ENCODE results near the gene LRMDA.

LRMDA gene

DNA sequence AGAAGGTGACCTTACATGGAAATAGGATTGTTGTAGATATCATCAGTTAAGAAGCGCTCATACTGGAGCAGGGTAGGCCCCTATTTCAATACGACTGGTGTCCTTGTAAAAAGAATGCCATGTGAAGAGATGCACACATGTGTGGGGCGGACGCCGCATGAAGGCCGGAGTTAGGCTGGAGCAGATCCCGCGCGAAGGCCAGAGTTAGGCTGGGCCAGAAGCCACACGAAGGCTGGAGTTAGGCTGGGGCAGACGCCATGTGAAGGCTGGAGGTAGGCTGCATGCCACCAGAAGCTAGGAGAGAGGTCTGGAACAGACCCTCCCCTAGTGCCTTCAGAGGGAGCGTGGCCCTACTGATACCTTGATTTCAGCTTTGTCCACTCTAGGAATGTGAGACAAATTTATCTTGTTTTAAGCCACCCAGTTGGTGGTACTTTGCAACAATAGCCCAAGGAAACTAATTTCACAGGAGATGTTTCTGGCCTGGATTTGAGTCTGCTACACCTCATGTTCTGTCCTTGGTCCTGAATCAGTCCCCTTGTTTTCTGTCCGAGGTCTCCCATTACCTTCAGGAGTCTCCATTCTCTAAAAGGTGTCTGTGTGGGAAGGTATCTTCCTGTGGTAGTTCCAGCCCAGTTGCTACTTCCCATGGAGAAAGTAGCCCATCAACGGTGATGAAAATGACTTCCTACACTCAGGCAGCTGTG, 585.8 kb downstream of the LRMDA start:
- TF ChIP-seq, protein P1, sequence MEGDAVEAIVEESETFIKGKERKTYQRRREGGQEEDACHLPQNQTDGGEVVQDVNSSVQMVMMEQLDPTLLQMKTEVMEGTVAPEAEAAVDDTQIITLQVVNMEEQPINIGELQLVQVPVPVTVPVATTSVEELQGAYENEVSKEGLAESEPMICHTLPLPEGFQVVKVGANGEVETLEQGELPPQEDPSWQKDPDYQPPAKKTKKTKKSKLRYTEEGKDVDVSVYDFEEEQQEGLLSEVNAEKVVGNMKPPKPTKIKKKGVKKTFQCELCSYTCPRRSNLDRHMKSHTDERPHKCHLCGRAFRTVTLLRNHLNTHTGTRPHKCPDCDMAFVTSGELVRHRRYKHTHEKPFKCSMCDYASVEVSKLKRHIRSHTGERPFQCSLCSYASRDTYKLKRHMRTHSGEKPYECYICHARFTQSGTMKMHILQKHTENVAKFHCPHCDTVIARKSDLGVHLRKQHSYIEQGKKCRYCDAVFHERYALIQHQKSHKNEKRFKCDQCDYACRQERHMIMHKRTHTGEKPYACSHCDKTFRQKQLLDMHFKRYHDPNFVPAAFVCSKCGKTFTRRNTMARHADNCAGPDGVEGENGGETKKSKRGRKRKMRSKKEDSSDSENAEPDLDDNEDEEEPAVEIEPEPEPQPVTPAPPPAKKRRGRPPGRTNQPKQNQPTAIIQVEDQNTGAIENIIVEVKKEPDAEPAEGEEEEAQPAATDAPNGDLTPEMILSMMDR (IDR thresholded peaks at IDR 0.05; ENCODE audit: insufficient read depth, low read depth, low read length, missing control alignments) = no peak
- H3K4me3 ChIP-seq (ENCODE audit: low read depth, low read length) = no peak overlapping the region
- no peak for DNase-seq (ENCODE audit: low read depth)

GRCh38 chr10:76017733-76018433, 586.5 kb downstream of the LRMDA start:
- no peak for DNase-seq (ENCODE audit: low read depth)

DNA sequence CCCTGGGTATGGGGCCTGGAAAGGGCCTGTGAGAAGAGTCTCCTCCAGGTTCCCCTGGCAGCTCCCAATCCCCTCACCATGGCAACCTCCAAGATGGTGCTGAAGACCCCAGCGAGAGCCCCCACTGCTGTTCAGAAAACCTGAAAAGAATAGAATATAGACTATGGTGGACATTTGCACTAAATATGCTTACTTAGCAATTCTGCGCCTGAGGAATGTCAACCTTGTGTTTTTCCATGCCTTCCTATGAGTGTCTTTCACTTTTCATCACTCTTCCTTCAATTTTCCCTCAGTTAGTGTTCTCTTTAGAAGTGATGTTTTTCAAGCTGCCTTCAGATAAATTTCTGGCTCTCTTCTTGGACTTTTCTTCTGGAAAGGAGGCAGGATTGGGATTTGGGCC, 589.2 kb downstream of the LRMDA start:
- H3K4me3 ChIP-seq (ENCODE audit: low read depth, low read length) = no peak overlapping the region
- DNase-seq (ENCODE audit: low read depth) = no peak
- TF ChIP-seq, protein P1 (IDR thresholded peaks at IDR 0.05; ENCODE audit: insufficient read depth, low read depth, low read length, missing control alignments) = no peak

More at GRCh38 chr10:76017733-76018433, 586.5 kb downstream of the LRMDA start:
- H3K4me3 ChIP-seq (ENCODE audit: low read depth, low read length) = no peak overlapping the region
- TF ChIP-seq, protein P1 (IDR thresholded peaks at IDR 0.05; ENCODE audit: insufficient read depth, low read depth, low read length, missing control alignments) = no peak

DNA sequence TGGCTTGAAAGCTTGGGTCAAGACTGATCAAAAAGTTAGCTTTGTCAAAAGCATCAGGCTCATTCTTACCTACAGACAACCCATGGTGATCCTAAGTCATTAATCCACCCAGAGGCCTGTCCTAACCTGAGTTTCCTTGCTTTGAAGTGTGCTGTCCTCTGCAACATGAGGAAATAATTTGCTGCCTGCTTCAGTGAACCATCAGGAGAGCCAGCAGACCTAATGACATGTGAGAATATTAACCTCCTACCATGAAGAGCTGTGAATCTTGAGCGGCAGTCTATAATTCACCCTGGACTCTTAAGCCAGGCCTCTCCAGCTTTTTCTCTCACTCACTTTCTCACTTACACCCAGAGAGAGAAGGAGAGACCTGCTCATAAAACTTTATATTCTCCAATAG, 590.0 kb downstream of the LRMDA start:
- TF ChIP-seq, protein P1 (IDR thresholded peaks at IDR 0.05; ENCODE audit: insufficient read depth, low read depth, low read length, missing control alignments) = no peak

GRCh38 chr10:76022366-76022765, 590.9 kb downstream of the LRMDA start:
- TF ChIP-seq, protein P1 (IDR thresholded peaks at IDR 0.05; ENCODE audit: insufficient read depth, low read depth, low read length, missing control alignments) = no peak
- no peak for DNase-seq (ENCODE audit: low read depth)
- H3K4me3 ChIP-seq (ENCODE audit: low read depth, low read length) = no peak overlapping the region

More for the DNA sequence above, 590.0 kb downstream of the LRMDA start:
- no peak overlapping the region for H3K4me3 ChIP-seq (ENCODE audit: low read depth, low read length)
- DNase-seq (ENCODE audit: low read depth) = no peak

- H3K4me3 ChIP-seq (ENCODE audit: low read depth, low read length) = no peak overlapping the region
- no peak for DNase-seq (ENCODE audit: low read depth)
- TF ChIP-seq, protein P1 (IDR thresholded peaks at IDR 0.05; ENCODE audit: insufficient read depth, low read depth, low read length, missing control alignments) = no peak
Measured at GRCh38 chr10:76023007-76023406, 591.6 kb downstream of the LRMDA start.
